Activated CD8-positive, alpha-beta memory T cell treated with anti-CD3 and anti-CD28 coated beads for 24 hours (primary cell): ENCODE data around the gene CEP76.
"Not testable (repeated sequence)": the region's sequence is repeated elsewhere in the genome, so short reads cannot be mapped to it uniquely, and the experiment has no call there.

Source experiments
- DNase-seq: peaks from one replicate; pipeline ENCODE4 v3.0.0-alpha.2; 2020

The CEP76 gene

DNA sequence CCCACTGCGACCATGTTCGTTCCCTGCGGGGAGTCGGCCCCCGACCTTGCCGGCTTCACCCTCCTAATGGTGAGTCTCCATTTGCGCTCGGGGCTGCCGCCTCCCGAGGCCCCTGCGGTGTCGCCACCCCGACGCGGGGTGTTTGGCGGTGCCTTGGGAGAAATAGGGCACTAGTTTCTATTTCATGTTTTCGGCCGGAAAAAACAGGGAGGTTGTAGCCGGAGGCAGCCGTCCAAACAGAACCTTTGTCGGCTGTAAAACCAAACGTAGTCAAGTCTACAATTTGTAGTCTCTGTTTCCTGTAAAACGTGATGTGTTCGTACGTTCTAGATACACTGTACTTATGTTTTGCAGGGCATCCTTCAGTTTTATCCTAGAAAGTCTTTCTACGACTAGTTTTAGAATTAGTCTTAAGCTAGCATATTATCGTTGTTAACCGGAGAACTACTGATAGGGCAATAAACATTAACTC is 609 bp upstream of the CEP76 start:
- DNase-seq: no peak

DNA sequence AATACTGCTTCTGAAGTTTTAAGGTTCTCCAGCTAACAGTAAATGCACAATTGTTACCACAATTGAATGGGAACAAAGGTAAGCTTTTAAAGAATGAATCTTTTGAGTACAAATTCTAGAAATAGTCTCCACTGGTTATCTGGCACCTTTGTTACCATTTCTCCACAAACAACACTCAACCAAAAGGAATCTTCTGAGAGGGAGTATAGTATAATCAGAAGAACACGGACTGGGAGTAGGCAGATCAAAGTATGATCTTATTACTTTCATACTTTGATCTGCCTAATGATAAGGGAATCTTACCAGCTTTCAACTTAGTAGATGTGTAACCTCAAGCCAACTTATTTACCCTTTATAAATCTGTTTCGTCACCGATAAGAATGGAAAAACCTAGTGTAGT is 1.4 kb downstream of the CEP76 start:
- no peak for DNase-seq

DNA sequence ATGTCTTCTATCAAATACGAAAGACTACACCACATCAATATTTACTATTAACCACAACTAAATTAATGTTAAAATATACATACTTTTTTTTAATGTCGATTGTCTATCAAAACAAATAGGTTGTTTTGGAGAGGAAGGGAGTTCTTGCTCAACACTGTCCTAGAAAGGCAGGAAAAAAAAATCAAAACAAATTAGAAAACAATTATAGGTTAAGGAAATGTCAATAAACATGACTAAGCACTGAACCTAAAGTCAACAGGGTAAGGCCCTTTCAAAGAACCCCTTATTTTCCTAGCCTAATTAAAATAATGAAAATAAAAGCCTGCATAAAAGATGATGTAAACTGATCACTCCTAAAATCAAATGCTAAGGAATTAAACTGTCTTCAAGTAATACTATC is 2.8 kb downstream of the CEP76 start:
- no peak for DNase-seq

DNA sequence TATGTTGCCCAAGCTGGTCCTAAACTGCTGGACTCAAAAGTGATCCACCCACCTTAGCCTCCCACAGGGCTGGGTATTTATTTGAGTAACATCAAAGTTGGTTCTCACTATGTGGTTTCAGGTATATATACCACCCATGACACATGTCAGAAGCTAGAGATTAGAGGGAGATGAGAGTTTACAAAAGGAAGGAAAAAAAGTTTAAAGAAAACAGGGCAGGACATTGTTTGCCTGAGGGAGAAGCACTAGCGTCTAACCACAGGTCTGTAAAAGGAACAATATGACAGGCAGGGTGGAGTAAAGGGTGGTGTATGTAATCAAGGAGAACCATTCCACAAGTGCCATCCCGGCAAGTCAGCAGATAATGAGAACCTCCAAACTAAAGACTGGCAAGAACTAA is 8.5 kb downstream of the CEP76 start:
- DNase-seq: no peak

DNA sequence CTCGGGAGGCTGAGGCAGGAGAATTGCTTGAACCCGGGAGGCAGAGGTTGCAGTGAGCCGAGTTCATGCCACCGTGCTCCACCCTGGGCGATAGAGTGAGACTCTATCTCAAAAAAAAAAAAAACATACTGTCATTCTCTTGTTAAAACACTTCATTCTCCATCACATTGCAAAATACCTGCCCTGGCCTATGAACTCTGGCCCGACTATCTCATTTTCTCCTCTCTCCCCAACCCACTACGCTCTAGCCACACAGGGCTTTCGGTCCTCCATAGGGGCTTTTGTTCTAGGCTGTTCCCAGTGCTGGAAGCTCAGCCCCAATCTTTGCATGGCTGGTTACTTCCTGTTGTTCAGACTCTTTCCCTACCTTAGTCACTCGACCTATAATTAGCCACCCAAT is 10.3 kb downstream of the CEP76 start:
- no peak for DNase-seq

DNA sequence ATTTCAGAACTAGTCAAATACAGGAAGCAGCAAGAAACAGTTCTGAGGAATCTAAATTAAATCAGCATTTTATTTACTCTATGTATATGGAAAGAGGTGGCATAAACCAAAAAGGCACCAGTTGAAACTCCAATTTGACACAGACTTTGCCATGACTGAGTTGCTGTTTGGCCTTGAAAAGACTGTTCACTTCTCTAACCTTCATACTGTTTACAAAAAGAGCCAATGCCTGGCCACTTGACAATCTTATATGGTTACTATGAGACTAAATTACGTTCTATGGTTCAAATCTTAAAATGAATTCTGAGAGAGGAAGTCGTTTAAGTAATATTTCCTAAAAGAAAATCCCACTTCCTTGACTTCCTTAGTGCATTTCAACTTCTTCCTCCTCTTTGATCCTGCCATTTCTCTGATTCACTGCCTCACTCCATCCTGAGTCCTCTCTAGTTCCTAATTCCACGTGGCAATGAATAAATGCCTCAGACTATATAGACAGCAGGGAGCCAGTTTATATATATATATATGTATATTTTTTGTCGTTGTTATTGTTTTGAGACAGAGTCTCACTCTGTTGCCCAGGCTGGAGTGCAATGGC is 13.2 kb downstream of the CEP76 start:
- no peak for DNase-seq

DNA sequence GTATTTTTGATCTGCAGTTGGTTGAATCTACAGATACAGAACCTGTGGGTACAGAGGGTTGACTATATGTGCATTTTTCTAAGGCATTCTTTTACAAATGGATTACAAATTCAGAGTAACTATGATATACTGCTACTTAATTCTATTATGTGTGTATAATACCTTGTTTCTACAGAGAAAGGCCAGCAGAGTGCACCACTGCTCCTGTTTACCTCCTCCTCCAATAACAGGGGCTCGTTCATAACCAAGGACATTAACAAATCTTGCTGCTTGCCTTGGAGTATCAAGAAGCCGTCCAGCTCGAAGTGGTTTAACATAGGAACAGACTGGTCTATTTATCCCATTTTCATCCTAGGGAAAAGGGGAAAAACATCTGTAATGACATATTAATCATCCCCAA is 16.4 kb downstream of the CEP76 start:
- DNase-seq: no peak

DNA sequence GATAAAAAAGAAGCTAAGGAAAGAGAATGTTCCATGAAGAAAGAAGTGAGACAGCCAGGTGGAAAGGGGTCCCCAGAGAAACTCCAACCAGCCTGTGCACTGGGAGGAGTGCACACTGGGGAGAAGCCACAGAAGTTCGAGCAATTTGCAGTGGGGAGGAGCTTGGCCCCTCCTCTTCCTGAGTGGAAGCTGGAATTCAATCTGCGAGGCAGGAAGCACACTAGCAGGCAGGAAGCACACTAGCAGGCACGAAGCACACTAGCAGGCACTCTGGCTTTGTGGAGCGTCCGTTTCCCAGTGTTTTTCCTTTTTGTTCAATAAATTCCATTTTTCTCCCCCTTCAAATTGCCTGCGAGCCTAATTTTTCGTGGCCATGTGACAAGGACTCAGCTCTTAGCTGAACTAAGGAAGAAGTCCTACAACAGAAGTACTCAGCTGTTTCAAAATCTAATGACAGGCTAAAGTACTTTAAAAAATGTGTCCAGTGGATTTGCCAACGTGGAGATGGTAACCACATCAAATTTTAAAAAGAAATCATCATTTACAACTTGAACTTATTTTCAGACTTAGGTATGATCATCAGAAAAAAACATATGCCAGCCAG is 23.2 kb downstream of the CEP76 start:
- no peak for DNase-seq

DNA sequence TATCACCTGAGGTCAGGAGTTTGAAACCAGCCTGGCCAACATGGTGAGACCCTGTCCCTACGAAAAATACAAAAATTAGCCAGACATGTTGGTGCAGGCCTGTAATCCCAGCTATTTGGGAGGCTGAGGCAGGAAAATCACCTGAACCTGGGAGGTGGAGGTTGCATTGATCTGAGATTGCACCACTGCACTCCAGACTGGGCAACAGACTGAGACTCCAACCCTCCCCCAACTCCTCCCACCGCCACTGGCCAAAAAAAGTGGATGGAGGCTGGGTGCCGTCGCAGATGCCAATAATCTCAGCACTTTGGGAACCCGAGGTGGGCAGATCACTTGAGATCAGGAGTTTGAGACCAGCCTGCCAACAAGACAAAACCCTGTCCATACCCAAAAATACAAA is 34.5 kb downstream of the CEP76 start:
- no peak for DNase-seq

DNA sequence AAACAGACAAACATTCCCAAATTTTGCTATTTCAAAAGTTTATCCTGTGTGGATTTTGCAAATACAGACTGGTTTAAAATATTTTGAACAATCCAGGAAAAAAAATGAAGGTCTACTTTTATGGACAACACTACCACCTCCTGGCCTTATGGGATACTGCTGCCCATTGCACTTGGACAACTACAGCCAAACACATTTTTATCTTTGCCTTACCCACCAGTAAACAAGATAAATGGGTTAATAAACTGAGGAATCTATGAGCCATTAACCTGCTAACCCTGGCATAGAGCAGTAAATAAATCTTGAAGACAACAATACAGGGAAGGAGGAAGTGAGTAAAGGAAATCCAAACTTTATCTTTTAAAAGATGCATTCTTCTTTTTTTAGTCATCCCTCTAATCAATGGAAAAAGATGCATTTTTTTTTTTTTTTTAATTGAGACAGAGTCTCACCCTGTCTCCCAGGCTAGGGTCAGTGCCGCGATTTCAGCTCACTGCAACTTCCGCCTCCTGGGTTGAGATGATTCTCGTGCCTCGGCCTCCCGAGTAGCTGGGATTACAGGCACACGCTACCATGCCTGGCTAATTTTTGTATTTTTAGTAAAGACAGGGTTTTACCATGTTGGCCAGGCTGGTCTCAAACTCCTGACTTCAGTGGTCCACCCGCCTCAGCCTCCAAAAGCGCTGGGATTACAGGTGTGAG is 42.5 kb downstream of the CEP76 start:
- DNase-seq: no peak

DNA sequence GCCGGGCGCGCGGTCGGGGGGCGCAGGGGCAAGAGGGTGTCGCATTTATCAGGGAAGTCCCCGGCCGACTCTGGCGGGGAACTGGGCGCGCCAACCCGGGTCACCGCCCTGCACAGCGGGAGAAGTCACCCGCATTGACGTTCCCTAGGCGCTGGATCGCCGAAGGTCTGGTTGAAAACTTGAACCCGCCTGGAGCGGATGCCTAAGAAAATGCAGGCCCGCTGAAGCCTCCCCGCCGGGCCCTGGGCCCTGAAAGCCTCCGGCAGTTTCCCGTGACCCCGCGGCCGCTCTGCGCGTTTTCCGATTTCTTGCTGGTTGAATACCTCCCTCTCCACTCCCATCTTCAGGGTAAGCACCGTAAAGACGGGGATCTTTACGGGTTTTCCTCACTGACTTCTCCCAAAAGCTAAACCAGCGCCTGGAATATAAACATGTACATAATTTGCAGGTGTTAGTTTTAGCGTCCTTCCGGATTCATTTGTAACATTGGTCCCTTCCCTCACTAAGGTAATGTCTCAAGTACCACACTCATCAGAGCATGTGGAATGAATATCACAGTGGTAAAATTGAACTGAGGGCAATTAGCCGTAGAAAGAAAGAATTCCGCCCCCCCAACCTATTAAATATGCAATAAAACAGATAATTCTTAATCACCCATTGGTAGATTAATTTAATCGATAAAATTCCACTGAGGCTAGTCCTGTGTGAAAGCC is 43.9 kb downstream of the CEP76 start:
- DNase-seq: no peak

DNA sequence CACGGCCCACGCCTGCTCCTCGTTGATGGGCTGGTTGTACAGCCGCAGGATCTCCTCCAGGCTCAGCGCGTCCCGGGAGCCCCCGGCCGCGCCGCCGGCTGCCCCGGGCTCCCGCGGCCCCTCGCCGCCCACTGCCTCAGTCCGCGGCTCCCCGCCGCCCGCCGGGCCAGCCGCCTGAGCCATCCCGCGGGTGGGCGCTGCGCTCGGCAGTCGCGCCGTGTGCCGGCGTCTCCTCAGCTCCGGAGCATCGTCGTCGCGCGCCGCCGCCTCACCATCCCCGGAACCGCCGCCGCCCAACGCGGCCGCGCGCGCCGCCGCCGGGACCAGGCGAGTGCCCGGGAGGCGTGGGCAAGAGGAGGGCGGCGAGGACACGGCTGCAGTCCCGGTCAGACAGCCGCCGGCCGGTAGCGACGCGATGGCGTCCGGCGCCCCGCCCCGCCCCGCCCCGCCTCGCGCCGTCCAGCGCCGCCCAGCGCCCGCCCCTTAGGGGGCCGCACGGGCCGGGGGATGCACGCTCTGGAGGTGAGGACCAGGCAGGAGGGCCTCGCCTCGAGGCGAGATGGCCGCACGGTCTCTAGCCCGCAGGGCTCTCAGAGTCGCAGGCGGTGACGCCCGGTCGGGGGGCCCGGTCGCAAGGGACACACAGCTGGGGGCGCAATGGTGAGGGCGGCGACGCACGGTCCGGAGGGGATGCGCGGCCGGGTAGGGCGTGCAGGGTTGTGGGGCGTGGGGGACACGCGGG is 44.7 kb downstream of the CEP76 start, which contains the start of gene SPIRE1:
Gene SPIRE1, minus strand, starts transcription at position 424 of the 742 bp plus-strand sequence. Its CDS starts 241 bp downstream, at position 183.
- peak; percentile 80 for DNase-seq

DNA sequence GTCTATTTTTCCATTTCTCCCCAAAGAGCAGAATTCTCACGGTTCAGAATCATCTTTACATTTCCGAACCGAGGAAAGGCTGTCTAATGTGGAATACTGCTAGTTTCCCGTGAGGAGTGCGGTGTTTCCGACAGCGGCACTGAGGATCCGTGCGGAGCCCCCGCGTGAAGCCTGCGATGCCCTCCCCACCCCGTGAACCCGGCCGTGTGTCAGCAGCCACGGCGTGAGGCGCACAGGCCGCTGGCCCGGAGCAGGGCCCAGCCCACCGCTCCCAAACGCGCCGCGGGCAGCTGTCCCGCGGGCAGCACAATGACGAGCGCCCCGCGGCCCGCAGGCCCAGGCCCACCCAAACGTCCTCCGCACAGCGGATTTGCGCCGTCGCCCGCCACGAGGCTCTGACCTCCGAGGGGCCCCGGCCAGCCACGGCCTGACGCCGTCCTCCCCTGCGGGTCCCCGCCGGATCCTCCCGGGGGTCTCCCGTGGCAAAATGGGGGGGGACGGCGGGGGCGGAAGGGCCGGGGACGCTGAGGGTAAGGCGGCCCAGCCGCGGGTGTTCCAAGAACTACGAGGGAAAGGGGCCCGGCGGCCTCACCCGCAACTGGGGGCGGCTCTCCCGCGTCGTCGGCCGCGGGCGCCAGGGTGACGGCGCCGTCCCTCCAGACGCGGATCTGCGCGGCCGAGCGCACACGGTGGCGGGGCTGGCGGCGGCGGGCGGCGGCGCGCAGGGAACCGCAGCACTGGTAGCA is 45.4 kb downstream of the CEP76 start:
- DNase-seq: no peak

DNA sequence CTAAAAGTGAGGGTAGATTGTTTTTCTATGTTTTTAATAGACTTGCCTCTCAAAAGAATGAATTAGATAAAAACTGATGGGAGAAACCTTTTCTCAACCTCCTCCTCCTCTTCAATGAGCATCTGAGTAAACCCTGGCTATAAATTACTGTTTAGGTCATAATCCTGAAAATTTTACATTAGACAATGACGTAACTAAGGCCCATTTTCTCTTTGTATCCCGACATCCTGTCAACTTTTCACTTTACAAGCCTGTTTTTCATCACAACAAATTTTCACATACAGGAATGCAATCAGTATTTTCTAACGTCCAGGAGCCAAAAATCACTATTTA is 46.0 kb downstream of the CEP76 start:
- no peak for DNase-seq

DNA sequence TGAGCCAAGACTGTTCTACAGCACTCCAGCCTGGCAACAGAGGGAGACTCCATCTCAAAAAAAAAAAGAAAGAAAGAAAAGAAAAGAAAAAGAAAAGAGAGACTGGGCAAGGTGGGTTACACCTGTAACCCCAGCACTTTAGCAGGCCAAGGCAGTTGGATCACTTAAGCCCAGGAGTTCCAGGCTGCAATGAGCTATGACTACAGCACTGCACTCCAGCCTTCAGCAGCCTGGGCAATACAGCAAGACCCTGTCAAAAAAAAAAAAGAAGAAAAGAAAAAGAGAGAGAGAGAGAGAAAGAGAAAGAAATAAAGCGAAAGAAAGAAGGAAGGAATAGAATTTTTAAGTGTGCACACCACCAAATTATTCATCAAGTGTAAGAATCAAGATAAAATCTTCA is 47.6 kb downstream of the CEP76 start:
- DNase-seq: no peak

DNA sequence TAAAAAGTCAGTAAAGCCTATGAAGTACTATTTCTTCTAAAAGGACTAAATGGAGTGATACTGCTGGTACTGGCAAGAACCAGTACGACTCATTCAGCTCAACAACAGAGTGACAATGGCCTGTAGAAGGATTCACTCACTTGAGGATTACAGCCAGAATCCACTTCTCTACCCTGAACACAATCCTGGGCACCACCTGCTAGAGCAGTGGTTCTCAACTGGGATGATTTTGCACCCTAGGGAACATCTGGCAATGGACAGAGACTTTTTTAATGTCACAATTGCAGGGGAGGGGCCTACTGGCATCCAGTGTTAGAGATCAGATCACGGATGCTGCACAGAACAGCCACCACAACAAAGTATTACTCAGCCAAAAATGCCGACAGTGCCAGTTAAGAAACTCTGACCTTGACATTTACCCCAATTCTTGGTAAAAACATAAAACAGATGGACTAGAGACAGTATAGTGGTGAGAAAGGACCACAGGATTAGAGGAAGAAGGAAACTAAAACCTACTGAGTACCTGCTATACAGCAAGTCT is 49.6 kb downstream of the CEP76 start:
- DNase-seq: no peak

DNA sequence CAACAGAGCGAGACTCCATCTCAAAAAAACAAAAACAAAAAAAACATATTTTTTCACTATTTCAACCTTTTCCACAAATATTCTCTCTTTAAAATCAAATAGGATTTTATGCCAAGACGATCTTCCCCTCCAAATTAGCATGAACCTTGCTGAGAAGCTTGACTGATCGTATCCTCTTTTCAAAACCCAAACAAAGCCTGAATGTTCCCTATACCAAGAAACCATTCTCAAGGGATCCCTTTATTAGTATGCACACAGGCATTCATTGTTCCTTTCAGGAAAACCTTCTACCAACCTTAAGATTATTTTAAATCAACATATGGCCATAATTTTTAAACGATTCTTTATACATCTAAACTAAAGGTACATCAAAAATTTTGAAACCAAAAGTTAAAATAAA is 50.9 kb downstream of the CEP76 start:
- no peak for DNase-seq

DNA sequence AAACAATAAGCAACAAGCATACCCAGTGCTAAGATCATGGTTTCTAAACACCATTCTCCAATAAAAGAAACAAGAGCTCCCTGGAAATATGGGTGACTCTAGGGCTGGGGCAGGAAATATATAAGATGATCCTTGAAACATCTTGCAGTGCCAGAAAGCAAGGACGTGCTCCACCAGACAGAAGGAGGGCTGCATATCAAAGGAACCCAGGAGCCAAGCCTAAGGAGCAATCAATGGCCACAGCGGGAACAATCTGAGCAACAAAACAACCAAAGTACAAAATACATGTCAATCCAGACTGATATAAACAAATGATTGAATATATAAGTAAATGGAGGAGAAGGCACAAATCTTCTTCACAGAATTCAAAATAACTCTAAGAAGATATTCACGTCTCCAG is 54.8 kb downstream of the CEP76 start:
- DNase-seq: no peak

DNA sequence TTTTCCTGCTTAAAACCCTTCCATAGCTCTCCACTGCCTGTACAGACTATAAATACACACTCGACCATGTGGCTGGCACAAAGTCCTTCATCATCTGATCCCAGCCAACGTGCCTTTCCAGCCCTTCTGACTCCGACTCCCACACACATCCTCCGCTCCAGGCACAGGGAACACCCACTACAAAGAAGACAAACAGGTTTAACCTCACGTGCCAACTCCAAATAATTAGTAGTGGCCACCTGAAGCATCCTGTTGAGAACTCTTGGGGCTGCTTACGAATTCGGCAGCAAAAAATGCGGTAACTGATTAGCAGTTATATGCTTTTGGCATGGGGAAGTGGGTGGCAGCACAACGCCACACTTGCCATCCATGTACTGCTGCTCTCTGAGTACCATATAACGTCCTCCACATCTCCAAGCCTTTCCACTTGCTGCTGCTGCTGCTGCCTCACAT is 56.7 kb downstream of the CEP76 start:
- DNase-seq: no peak

DNA sequence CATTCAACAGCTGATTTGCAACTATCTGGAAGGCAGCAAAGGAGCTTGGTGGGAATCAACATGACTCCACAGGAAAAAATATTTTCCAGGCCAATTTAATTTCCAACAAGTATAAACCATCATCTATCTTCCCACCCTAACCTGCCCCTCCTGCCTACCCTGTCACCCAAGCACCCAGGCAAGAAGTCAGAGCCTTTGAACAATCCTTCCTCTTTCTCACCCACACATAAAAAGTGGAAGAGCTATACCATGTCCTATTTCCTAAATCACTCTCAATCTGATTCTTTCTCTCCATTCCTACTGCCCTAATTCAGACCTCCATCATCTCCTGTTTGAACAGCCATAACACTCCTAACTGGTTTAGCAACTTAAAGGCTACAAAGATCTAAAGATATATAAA is 57.3 kb downstream of the CEP76 start:
- DNase-seq: no peak

DNA sequence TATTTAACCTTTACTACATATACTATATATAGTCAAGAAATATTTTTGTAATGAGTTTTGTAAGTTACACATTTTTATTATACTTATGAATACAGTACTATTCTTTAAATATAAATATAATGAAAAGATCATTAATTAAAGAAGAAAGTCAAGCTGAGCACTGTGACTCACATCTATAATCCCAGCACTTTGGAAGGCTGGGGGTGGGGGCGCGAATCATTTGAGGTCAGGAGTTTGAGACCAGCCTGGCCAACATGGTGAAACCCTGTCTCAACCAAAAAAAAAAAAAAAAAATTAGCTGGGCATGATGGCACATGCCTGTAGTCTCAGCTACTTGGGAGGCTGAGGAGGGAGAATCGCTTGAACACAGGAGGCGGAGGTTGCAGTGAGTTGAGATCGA is 58.8 kb downstream of the CEP76 start:
- DNase-seq: not testable (repeated sequence)

DNA sequence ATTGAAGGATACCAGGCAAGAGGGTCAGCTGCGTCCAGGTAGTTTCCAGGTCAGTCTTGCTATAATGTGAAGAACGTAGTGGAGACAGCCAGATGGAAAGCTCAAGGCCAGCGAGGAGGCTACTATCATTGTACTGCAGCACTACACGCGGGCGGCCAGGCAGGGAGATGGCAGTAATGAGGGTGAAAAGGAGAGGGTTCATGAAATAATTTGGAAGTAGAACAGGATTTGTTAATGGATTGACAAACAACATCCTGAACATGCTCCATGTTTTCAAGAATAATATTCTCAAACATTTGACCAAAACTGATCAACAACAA is 61.7 kb downstream of the CEP76 start:
- no peak for DNase-seq
